CD14-positive monocyte (primary cell): ENCODE data around the gene CDH13. TPM values are rescaled to one million over a fixed set of nuclear protein-coding genes. Genes with fewer than 3 reads are reported as not detected.

Experiments
- DNase-seq, 3 donors: peaks; one replicate each; pipeline ENCODE4 v3.0.0-alpha.2; 2011 to 2022
- H2AFZ ChIP-seq: 2 replicates; pipeline ENCODE4 v1.6.0; 2012; ENCODE audit warnings: mild to moderate bottlenecking, low read depth, low read length, inconsistent platforms; ENCODE audit not compliant: insufficient read depth, poor library complexity, severe bottlenecking
- H3K27ac ChIP-seq, 2 donors: 1 replicate in 1 of 2; 2 replicates in 1 of 2; pipeline ENCODE4 v1.5.1; 2012 to 2013; ENCODE audit warnings: low read length in 2 of 2, control low read depth in 1 of 2, inconsistent platforms in 1 of 2, low read depth in 1 of 2, mild to moderate bottlenecking in 1 of 2
- H3K27me3 ChIP-seq, 2 donors: one replicate each; pipeline versions ENCODE4 v1.6.0 to v1.6.1; 2011 to 2013; ENCODE audit warnings: low read length in 2 of 2; ENCODE audit not compliant: control insufficient read depth in 2 of 2, insufficient read depth in 2 of 2
- H3K36me3 ChIP-seq, 2 donors: replicated peaks in 1 of 2; 1 replicate in 1 of 2; 2 replicates in 1 of 2; pipeline versions ENCODE4 v1.5.1 to v1.6.1; 2012 to 2013; ENCODE audit warnings: low read length in 2 of 2, control low read depth in 1 of 2, inconsistent platforms in 1 of 2, mild to moderate bottlenecking in 1 of 2; ENCODE audit not compliant: insufficient read depth in 2 of 2, control insufficient read depth in 1 of 2
- H3K4me1 ChIP-seq, 2 donors: 1 replicate in 1 of 2; 2 replicates in 1 of 2; pipeline versions ENCODE4 v1.5.1 to v1.6.1; 2012 to 2013; ENCODE audit warnings: low read length in 2 of 2, control low read depth in 1 of 2, inconsistent platforms in 1 of 2, mild to moderate bottlenecking in 1 of 2, moderate library complexity in 1 of 2; ENCODE audit not compliant: insufficient read depth in 2 of 2, control insufficient read depth in 1 of 2
- H3K4me2 ChIP-seq: replicated peaks from 2 replicates; pipeline ENCODE3; 2012; ENCODE audit warnings: low read length, moderate library complexity, mild to moderate bottlenecking; ENCODE audit not compliant: poor library complexity, severe bottlenecking; ENCODE audit errors: extremely low read depth
- H3K4me3 ChIP-seq, 3 experiments: fragments of 200-600 bp in 1 of 3; sonication (generic) in 1 of 3; replicated peaks in 1 of 3; 1 replicate in 2 of 3; 2 replicates in 1 of 3; pipeline ENCODE4 v1.5.1; 2011 to 2013; ENCODE audit warnings: low read length in 3 of 3, mild to moderate bottlenecking in 3 of 3, control low read depth in 2 of 3, low read depth in 2 of 3, inconsistent platforms in 1 of 3, moderate library complexity in 1 of 3
- H3K79me2 ChIP-seq: 2 replicates; pipeline ENCODE4 v1.6.0; 2012; ENCODE audit warnings: mild to moderate bottlenecking, control low read depth, inconsistent platforms, low read length, moderate library complexity; ENCODE audit not compliant: insufficient read depth
- H3K9ac ChIP-seq: 2 replicates; pipeline ENCODE4 v1.6.0; 2017; ENCODE audit warnings: low read length, mild to moderate bottlenecking; ENCODE audit not compliant: insufficient read depth, poor library complexity, severe bottlenecking
- H3K9me3 ChIP-seq, 2 donors: replicated peaks in 1 of 2; 1 replicate in 1 of 2; 2 replicates in 1 of 2; pipeline versions ENCODE4 v1.5.1 to v1.6.1; 2012 to 2013; ENCODE audit warnings: low read length in 2 of 2, control low read depth in 1 of 2; ENCODE audit not compliant: control insufficient read depth in 1 of 2, insufficient read depth in 1 of 2
- H4K20me1 ChIP-seq: 2 replicates; pipeline ENCODE4 v1.6.0; 2012; ENCODE audit warnings: mild to moderate bottlenecking, low read length, control low read depth, moderate library complexity; ENCODE audit not compliant: insufficient read depth
- H3K27ac Mint-ChIP-seq, 7 donors: one replicate each; pipeline ENCODE4 v1.8.0; 2020; ENCODE audit warnings: mild to moderate bottlenecking in 7 of 7, mixed read lengths in 7 of 7, moderate library complexity in 6 of 7, inconsistent platforms in 2 of 7
- H3K27me3 Mint-ChIP-seq, 3 donors: one replicate each; pipeline ENCODE4 v1.8.0; 2021 to 2022; ENCODE audit warnings: low read depth in 3 of 3, mild to moderate bottlenecking in 3 of 3, mixed read lengths in 3 of 3, moderate library complexity in 3 of 3, inconsistent platforms in 1 of 3
- H3K36me3 Mint-ChIP-seq, 2 donors: one replicate each; pipeline ENCODE4 v1.8.0; 2020; ENCODE audit warnings: mixed read lengths in 2 of 2, inconsistent platforms in 1 of 2, mild to moderate bottlenecking in 1 of 2
- H3K4me1 Mint-ChIP-seq: one replicate; pipeline ENCODE4 v1.8.0; 2020; ENCODE audit warnings: mild to moderate bottlenecking, mixed read lengths
- H3K4me3 Mint-ChIP-seq, 2 donors: one replicate each; pipeline ENCODE4 v1.8.0; 2020; ENCODE audit warnings: mild to moderate bottlenecking in 2 of 2, mixed read lengths in 2 of 2, moderate library complexity in 1 of 2
- H3K9me3 Mint-ChIP-seq, 7 donors: one replicate each; pipeline ENCODE4 v1.8.0; 2020 to 2022; ENCODE audit warnings: mixed read lengths in 7 of 7, mild to moderate bottlenecking in 6 of 7, moderate library complexity in 6 of 7, inconsistent platforms in 2 of 7
- WGBS: methylation state at CpG from one replicate; pipeline ENCODE4 v1.1.5; 2013; ENCODE audit warnings: missing lambda C conversion rate; ENCODE audit not compliant: insufficient coverage; 5-methylcytosine and 5-hydroxymethylcytosine counted together
- intact Hi-C, 2 donors: fragments of 100-400 bp; cut with micrococcal nuclease; formaldehyde crosslinking; loops; one replicate each; pipeline versions ENCODE4 v1.15.0 to v1.15.1; 2023
- polyA plus RNA-seq, 3 donors: library from polyadenylated mRNA; depleted of rRNA in 1 of 3; unstranded in 2 of 3; stranded (reverse) in 1 of 3; fragments of 300-500 nt in 2 of 3; fragments of >200 nt in 1 of 3; fragmentation: Illumina TruSeq in 2 of 3; gene quantifications; 1 replicate in 2 of 3; 2 replicates in 1 of 3; pipeline ENCODE4 v1.2.3, GENCODE V29; 2012 to 2021
- TF ChIP-seq, protein P1 (sequence below): fragments of 200-600 bp; IDR thresholded peaks from one replicate; pipeline ENCODE4 v1.8.0; 2022; ENCODE audit warnings: antibody characterized with exemption, mild to moderate bottlenecking

Gene CDH13
- polyA plus RNA-seq, 3 donors, result 0.13 to 0.19 TPM; not detected in 1

DNA sequence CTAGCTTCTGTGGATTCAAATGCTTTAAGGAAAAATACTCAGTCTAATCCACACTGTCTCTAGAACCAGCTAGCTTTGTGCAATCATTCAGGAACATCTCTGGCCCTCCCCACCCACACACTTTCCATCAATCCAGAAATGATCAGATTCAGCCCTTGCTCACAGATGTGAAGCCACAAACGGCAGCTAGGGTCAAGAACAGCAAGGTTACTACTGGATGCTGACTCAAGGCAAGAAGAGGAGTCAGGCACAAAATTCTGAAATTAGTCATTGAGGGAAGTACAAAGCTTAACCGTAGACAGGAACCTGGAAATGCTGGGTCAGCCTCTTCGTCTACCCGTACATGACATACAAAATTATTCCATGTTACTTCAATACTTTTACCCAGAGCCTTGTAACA is 174.6 kb downstream of the CDH13 start:
- Mint-ChIP-seq H3K9me3 (peaks cover 0 to 4% (median 0%) of the 10 kb centered on the region in 7 donors), H3K27ac (no peak overlapping the region), H3K36me3 (no peaks in the 10 kb centered on the region), H3K27me3 (no peaks in the 10 kb centered on the region), H3K4me1 (no peaks in the 10 kb centered on the region), H3K4me3 (no peak overlapping the region)
- 80% methylated on average over 1 of the region's 4 CpGs for WGBS
- H3K9ac ChIP-seq, result no peak overlapping the region
- DNase-seq, result no peak
- no peak overlapping the region for H3K4me3 ChIP-seq
- no peak overlapping the region for H3K4me2 ChIP-seq
- H3K36me3 ChIP-seq, result no peaks in the 10 kb centered on the region
- H3K9me3 ChIP-seq, result no peaks in the 10 kb centered on the region
- H3K79me2 ChIP-seq, result no peaks in the 10 kb centered on the region
- TF ChIP-seq, protein P1, sequence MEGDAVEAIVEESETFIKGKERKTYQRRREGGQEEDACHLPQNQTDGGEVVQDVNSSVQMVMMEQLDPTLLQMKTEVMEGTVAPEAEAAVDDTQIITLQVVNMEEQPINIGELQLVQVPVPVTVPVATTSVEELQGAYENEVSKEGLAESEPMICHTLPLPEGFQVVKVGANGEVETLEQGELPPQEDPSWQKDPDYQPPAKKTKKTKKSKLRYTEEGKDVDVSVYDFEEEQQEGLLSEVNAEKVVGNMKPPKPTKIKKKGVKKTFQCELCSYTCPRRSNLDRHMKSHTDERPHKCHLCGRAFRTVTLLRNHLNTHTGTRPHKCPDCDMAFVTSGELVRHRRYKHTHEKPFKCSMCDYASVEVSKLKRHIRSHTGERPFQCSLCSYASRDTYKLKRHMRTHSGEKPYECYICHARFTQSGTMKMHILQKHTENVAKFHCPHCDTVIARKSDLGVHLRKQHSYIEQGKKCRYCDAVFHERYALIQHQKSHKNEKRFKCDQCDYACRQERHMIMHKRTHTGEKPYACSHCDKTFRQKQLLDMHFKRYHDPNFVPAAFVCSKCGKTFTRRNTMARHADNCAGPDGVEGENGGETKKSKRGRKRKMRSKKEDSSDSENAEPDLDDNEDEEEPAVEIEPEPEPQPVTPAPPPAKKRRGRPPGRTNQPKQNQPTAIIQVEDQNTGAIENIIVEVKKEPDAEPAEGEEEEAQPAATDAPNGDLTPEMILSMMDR, result no peak
- H4K20me1 ChIP-seq, result no peaks in the 10 kb centered on the region
- H2AFZ ChIP-seq, result no peak overlapping the region
- H3K27ac ChIP-seq, result no peak overlapping the region
- intact Hi-C loops, result no loop called here
- no peaks in the 10 kb centered on the region for H3K4me1 ChIP-seq
- H3K27me3 ChIP-seq, result no peaks in the 10 kb centered on the region

DNA sequence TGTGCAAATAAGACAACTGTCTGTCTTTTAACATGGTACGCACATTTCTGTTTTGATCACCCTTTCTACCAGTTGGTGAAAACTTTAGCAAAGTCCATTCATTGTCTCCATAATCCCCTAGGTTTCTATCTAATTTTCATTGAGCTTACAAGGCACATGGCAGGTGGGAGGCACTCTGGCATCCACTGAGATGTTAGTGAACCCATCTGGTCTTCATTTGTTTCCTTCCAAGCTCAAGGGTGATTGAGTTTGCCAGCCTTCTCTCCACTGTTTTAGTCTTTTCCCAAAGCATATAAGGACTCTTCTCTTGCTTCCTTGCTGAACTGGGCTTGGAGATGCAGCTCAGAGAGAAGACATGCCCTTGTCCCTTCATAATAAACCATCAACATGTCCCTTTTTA is 179.1 kb downstream of the CDH13 start:
- Histone ChIP-seq H3K4me1 (no peaks in the 10 kb centered on the region), H3K27ac (no peak overlapping the region), H3K27me3 (no peaks in the 10 kb centered on the region), H3K4me3 (no peak overlapping the region), H3K79me2 (no peaks in the 10 kb centered on the region), H3K9me3 (no peaks in the 10 kb centered on the region), H3K9ac (no peak overlapping the region), H3K4me2 (no peak overlapping the region), H3K36me3 (no peaks in the 10 kb centered on the region), H2AFZ (no peak overlapping the region), H4K20me1 (no peaks in the 10 kb centered on the region)
- Mint-ChIP-seq H3K9me3 (peaks cover 0 to 4% (median 2%) of the 10 kb centered on the region in 7 donors), H3K4me3 (no peak overlapping the region), H3K27ac (no peak overlapping the region), H3K36me3 (no peaks in the 10 kb centered on the region), H3K27me3 (peaks cover 1 to 2% (median 2%) of the 10 kb centered on the region in 3 donors), H3K4me1 (no peaks in the 10 kb centered on the region)
- WGBS, result no CpG with 5 or more reads among the region's 1 CpG
- TF ChIP-seq, protein P1, result no peak
- no peak for DNase-seq
- intact Hi-C loops, result no loop called here
